Midbrain (tissue), 1 donor: ENCODE results near the gene RUVBL1.

Experiments used
- DNase-seq: peaks from one replicate; lab custom pipeline; 2025; lab: John Stamatoyannopoulos, UW

The RUVBL1 gene

GRCh38 chr3:128133273-128133883, 9.8 kb upstream of the RUVBL1 start:
- no peak for DNase-seq

GRCh38 chr3:128131897-128132646, 8.5 kb upstream of the RUVBL1 start:
- no peak for DNase-seq

- no peak for DNase-seq
Measured at GRCh38 chr3:128128251-128128650, 4.6 kb upstream of the RUVBL1 start.

GRCh38 chr3:128127236-128127635, 3.6 kb upstream of the RUVBL1 start:
- DNase-seq: no peak

- no peak for DNase-seq
Measured at GRCh38 chr3:128123156-128123537, 465 bp downstream of the RUVBL1 start.

- DNase-seq: no peak
Measured at GRCh38 chr3:128122013-128122412, 1.6 kb downstream of the RUVBL1 start.

GRCh38 chr3:128113817-128114794, 9.5 kb downstream of the RUVBL1 start:
- DNase-seq: no peak

GRCh38 chr3:128112357-128112968, 11.1 kb downstream of the RUVBL1 start:
- DNase-seq: no peak

GRCh38 chr3:128111147-128111546, 12.5 kb downstream of the RUVBL1 start:
- DNase-seq: no peak

- no peak for DNase-seq
Measured at GRCh38 chr3:128107834-128108233, 15.8 kb downstream of the RUVBL1 start.

- DNase-seq: no peak
Measured at GRCh38 chr3:128103136-128103676, 20.4 kb downstream of the RUVBL1 start.

GRCh38 chr3:128100638-128101037, 23.0 kb downstream of the RUVBL1 start:
- DNase-seq: no peak

GRCh38 chr3:128100161-128100560, 23.5 kb downstream of the RUVBL1 start:
- no peak for DNase-seq

- no peak for DNase-seq
Measured at GRCh38 chr3:128098234-128098633, 25.4 kb downstream of the RUVBL1 start.

- DNase-seq: peak; percentile 81
Measured at GRCh38 chr3:128095222-128095703, 28.3 kb downstream of the RUVBL1 start.

- no peak for DNase-seq
Measured at GRCh38 chr3:128094295-128095151, 29.1 kb downstream of the RUVBL1 start.

GRCh38 chr3:128091586-128091985, 32.0 kb downstream of the RUVBL1 start:
- no peak for DNase-seq

GRCh38 chr3:128089135-128089534, 34.5 kb downstream of the RUVBL1 start:
- no peak for DNase-seq

- no peak for DNase-seq
Measured at GRCh38 chr3:128084675-128085021, 39.0 kb downstream of the RUVBL1 start.

- no peak for DNase-seq
Measured at GRCh38 chr3:128083980-128084674, 39.5 kb downstream of the RUVBL1 start.
